Measurements from ENCODE around the gene VRK3.

VRK3 gene

GRCh38 chr19:50036908-50037307 lies 11.7 kb upstream of the VRK3 start:
- FAIRE-seq = no peak

DNA sequence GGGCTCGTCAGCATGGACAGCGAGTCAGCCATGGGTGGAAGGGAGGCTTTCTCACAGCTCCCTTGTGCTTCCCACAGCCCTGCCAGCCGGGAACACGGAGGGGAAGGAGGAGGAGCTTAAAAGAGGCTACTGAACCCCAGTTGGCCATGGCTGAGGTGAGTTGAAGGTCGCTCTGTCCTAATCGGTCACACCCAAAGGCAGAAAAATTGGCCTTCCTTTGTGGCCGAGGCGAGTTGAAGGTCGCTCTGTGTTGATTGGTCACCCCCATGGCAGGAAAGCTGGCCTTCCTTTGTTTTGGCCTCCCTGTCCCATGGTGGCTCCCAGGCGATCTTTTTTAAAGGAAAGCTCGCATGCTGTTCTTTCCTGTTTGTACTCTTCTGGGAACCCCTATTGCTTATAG lies 5.8 kb upstream of the VRK3 start:
- DNase-seq (ENCODE audit: insufficient read length, low spot score) (no peak), FAIRE-seq (no peak)

More at GRCh38 chr19:50036908-50037307, 11.7 kb upstream of the VRK3 start:
- no peak for DNase-seq (ENCODE audit: insufficient read length, low spot score)

- no peak for FAIRE-seq
- DNase-seq (ENCODE audit: insufficient read length, low spot score) = no peak
Observed at GRCh38 chr19:50030225-50030624, 5.1 kb upstream of the VRK3 start.

DNA sequence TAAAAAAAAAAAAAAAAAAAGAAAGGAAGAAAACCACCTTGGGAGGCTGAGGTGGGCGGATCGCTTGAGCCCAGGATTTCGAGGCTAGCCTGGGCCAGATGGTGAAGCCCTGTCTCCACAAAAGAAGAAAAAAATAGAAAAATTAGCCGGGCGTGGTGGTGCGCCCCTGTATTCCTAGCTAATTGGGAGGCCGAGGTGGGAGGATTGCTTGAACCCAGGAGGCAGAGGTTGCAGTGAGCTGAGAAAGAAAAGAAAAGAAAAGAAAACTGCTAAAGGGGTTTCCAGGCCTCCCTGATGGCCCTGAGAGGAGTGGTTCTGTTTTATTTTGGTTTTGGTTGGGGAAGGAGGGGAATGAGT lies 1.4 kb upstream of the VRK3 start:
- no peak for DNase-seq (ENCODE audit: insufficient read length, low spot score)
- FAIRE-seq = no peak

- peak; percentile 80 for DNase-seq (ENCODE audit: insufficient read length, low spot score)
- no peak for FAIRE-seq
Observed at GRCh38 chr19:50025794-50026549, 800 bp upstream of the VRK3 start, which contains the start of gene ZNF473. ZNF473 (plus strand) TSS chr19:50026005; CDS start chr19:50031083, 5,078 bp downstream.

DNA sequence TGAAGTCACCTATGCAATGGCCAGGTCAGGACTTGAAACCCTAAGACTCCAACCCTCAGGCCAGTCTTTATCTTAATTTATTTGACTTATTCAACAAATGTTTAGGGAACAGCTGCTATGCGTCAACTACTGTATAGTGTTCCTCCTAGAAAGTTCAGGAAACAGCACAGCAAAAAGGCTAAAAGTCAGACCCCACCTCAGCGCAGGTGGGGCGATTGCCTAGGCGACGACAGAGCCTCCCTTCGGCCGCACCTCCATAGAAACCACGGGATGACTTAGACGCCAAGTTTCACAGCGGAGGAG lies 502 bp downstream of the VRK3 start:
- FAIRE-seq (no peak), DNase-seq (ENCODE audit: insufficient read length, low spot score) (no peak)

GRCh38 chr19:50022823-50023222 lies 2.3 kb downstream of the VRK3 start:
- FAIRE-seq (no peak), DNase-seq (ENCODE audit: insufficient read length, low spot score) (no peak)

- no peak for FAIRE-seq
- no peak for DNase-seq (ENCODE audit: insufficient read length, low spot score)
Observed at GRCh38 chr19:50020481-50020880, 4.7 kb downstream of the VRK3 start.

DNA sequence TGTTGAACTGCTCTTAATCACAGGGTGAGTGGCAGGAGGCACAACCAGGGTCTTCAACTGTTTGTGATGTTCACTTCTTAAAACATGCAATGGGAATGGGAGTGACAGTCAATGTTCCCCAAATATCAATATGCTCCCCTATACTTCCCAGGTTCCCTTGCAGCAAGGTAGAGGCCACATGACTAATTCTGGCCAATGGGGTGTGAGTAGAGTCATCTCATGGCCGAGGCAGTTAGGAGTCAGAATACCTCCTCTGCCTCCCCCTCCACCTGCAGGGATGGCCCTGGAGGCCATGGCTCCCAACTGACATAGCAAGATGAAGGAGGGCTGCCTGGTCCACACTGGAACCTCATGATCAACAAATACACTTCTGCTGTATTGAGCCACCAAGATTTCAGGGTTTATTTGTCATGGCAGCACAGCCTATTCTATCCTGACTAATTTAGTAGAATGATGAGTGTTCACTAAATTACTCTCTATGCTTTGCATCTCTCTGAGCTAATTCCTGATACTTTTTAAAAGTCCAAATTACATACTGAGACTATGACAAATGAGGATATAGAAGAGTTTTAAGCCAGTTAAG lies 8.9 kb downstream of the VRK3 start:
- no peak for FAIRE-seq
- no peak for DNase-seq (ENCODE audit: insufficient read length, low spot score)

DNA sequence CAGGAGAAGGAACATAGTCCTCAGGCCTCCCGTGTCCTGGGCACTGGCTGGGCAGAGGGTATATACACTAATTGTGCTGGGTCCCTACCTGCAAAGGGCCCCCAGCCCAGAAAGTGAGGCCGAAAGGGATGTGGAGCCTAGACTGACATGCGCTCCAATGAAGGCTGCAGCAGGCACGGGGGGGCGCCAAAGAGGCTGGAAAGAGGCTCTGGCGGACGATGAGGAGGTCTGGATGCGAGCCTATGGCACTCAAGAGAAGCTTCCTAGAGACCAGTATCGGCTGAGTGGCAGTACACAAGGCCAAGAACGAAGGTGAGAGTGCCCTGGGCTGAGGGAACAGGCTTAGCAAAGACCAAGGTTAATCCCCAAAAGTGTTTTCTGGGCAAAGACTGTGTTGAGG lies 16.6 kb downstream of the VRK3 start:
- DNase-seq (ENCODE audit: insufficient read length, low spot score) (no peak), FAIRE-seq (no peak)

DNA sequence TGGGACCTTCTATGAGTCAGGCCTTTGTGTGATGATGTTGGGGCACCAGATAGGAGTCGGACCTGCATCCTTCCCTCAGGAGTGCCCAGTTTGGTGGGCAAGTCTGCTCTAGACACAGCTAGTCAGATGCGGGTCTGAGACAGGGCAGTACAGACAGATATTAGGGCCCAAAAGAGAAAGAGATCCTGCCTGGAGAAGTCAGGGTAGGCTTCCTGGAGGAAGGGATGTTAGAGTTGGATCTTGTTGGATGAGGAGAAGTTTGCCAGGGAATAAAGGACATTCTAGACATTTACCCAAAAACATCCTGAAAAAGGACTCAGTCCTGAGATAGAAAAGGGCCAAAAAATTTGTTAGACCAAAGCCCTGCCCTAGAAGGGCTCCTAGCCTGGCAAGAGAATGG lies 17.2 kb downstream of the VRK3 start:
- FAIRE-seq (no peak), DNase-seq (ENCODE audit: insufficient read length, low spot score) (no peak)

- FAIRE-seq (no peak), DNase-seq (ENCODE audit: insufficient read length, low spot score) (no peak)
Observed at GRCh38 chr19:50007170-50007569, 18.0 kb downstream of the VRK3 start.

DNA sequence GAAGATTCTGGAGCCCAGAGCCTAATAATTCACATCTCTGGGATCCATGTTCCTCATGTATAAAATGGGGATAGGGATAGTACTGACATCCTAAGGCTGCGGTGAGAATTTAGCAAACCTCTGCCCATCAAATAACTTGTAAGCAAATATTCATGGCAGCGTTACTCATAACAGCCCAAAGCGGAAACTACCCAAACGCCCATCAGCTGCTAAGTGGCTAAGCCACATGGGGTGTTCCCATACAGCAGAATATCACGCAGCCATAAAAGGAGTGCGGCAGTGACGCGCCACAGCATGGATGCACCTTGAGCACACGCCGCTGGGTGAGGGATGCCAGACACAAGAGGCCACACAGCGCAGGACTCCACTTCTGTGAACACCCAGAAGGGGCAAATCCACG lies 19.7 kb downstream of the VRK3 start:
- FAIRE-seq (no peak), DNase-seq (ENCODE audit: insufficient read length, low spot score) (no peak)

GRCh38 chr19:50003810-50004419 lies 21.3 kb downstream of the VRK3 start:
- DNase-seq (ENCODE audit: insufficient read length, low spot score) (peak; percentile 35), FAIRE-seq (peak; percentile 47)

- FAIRE-seq = no peak
- DNase-seq (ENCODE audit: insufficient read length, low spot score) = no peak
Observed at GRCh38 chr19:50003254-50003788, 21.9 kb downstream of the VRK3 start.

DNA sequence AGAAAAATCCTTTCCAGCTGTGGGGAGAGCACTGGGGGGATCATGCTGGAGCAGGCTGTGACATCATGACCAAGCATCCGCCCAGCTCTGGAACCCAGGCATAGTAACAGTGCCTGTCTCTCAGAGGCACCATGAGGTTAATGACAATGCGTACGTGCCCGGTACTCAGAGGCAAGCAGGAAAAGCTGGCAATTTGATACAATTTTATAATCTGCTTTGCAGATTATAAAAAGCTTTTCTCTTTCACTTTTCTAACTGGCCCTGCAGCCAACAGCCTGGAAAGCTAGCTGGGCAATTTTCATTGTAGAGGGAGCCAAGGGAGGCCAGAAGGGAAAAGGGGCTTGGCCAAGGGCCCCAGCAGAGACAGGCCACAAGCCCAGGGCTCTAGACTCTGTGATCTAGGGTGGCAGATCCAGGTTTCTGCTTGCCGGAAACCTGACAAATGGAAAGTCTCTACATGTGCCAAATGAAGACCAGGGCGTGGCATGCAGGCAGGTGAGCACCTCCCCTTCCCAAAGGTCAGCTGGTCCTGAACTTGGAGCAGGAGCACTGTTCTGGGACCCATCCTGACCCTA lies 22.7 kb downstream of the VRK3 start:
- no peak for FAIRE-seq
- no peak for DNase-seq (ENCODE audit: insufficient read length, low spot score)

DNA sequence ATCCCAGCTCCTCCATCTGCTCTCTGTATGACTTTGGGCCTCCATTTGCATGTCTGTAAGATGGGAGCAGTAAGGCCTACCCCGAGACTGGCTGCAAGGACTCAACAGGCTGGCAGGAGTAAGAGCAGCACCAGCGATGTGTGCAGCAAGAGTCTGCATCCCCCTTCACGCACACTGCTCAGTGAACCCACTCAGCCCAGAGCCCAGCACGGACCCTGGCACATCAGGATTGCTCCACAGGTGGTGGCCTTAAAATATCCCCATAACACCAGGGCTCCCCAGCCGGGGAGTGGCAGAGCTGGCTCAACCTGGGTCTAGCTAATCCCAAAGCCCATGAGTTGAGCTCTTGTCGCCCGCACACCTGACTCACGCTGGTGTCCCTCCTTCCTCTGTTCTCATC lies 23.4 kb downstream of the VRK3 start:
- FAIRE-seq (no peak), DNase-seq (ENCODE audit: insufficient read length, low spot score) (no peak)

- no peak for FAIRE-seq
- no peak for DNase-seq (ENCODE audit: insufficient read length, low spot score)
Observed at GRCh38 chr19:50000841-50001557, 24.2 kb downstream of the VRK3 start.

DNA sequence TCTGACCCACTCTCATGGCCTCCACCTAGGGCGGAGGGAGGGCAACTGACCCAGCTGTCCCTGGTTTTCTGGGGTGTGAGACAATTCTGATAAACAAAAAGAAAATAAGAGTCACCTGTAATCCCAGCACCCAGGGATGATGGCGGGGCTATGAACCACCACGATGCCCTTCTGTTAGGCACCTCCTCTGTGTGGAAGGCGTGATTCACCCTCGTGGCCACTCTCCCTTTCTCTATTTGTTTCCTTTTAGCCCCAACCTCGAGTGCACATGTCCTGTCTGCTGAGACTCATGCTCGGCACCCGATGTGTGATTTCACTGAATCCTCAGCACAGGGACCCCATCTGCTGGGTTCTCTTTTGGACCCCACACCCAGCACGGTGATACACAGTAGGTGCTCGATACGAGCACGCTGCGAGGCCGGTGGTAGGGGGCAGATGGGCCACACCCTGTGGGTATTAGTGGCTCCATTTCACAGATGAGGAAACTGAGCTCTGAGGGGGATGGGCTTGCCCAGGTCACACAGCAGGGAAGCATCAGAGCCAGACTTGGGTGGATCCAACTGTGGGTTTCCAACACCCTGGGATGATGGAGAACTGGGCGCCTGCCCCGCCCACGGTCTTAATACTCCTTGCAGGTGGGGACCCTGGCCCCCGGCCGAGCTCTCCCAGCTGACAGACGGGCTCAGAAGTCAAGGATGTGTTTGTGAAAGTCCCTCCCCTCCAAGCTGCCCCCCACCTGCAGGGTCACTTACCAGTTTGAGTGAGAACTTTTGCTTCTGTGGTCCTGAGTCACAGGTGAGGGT lies 24.9 kb downstream of the VRK3 start:
- FAIRE-seq (no peak), DNase-seq (ENCODE audit: insufficient read length, low spot score) (no peak)

DNA sequence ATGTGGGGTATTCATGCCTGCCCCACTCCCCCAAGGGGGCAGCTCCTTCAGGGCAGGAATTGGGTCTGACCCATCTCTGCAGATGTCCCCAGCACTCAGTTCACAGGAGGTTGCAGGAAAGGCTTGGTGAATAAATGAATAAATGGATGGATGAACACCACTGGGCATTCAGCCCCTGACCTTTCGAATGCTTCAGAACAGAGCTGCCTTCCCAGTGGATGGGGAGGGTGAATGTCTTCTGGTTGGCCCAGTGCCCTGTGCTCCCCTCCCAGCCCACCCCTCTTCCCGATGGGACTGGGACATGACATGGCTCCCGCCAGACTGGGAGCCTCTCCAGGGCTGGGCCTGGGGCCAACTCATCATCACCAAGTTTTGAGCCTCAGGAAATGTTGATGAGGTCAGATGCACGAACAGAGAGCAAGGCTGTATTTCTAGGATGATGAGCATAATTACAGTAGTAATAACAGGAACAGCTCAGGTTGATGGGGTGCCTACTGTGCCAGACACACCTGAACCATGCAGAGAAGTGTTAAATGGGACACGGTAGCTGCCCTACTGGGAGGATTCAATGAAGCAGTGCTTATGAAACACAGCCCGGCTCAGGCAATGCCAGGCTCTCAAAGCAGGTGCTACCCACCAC lies 25.7 kb downstream of the VRK3 start:
- no peak for FAIRE-seq

More for the DNA sequence above, 25.7 kb downstream of the VRK3 start:
- DNase-seq (ENCODE audit: insufficient read length, low spot score) = no peak

Data from GM19239 (cell line).